Hematopoietic multipotent progenitor cell (in vitro differentiated cells): ENCODE measurements around the gene HERPUD1. TPM values are rescaled to one million over a fixed set of nuclear protein-coding genes. Genes with fewer than 3 reads are reported as not detected.

Experiments used
- DNase-seq, 3 donors: peaks; one replicate each; pipeline ENCODE4 v3.0.0-alpha.2; 2011 to 2015; ENCODE audit warnings: low read depth in 2 of 3, low spot score in 2 of 3
- total RNA-seq: library from RNA; depleted of rRNA; stranded (reverse); fragments of >200 nt; gene quantifications from one replicate; pipeline ENCODE4 v1.2.3, GENCODE V29; 2012

The HERPUD1 gene
- total RNA-seq, 1 donor = 52.2 TPM

DNA sequence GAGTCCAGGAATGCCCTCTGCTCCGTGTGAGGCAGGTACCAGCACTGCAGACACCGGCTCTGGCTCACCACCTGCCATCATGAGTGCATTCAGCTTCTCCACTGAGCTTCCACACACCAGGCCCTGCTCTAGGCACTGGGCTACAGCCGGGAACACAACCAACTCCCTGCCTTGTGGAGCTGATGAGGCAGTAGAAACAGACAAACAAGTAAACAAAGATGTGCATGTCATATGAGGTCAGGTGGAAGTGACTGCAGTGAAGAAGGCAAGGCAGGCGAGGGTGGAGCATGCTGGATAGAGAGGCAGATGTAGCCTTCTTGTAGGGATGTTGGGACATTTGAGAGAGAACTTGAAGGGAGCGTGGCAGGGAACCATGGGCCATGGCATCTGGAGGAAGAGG lies 62.4 kb downstream of the HERPUD1 start:
- DNase-seq = no peak

Other genes with a start within 250 kb of the HERPUD1 start
- gene MT1X, start 249.7 kb upstream of the HERPUD1 start, total RNA-seq = 54.1 TPM
- gene NUP93, start 202.0 kb upstream of the HERPUD1 start, total RNA-seq = 59.8 TPM
- gene SLC12A3, start 66.9 kb upstream of the HERPUD1 start, total RNA-seq = not detected
- 2.2 TPM for gene CETP, start 29.8 kb downstream of the HERPUD1 start, total RNA-seq
- gene NLRC5, start 57.4 kb downstream of the HERPUD1 start, total RNA-seq = 78.1 TPM
- 33.1 TPM for gene CPNE2, start 160.4 kb downstream of the HERPUD1 start, total RNA-seq